HG02938 (cell line): ENCODE results near the gene C1orf141.
"Not testable (repeated sequence)": the region's sequence is repeated elsewhere in the genome, so short reads cannot be mapped to it uniquely, and the experiment has no call there.

Experiments used
- ATAC-seq: cut with Tn5 transposase; IDR thresholded peaks from one replicate; pipeline ENCODE4 v1.9.1; 2021; ENCODE audit warnings: mild to moderate bottlenecking, moderate library complexity; ENCODE audit not compliant: unreplicated experiment

C1orf141 gene

DNA sequence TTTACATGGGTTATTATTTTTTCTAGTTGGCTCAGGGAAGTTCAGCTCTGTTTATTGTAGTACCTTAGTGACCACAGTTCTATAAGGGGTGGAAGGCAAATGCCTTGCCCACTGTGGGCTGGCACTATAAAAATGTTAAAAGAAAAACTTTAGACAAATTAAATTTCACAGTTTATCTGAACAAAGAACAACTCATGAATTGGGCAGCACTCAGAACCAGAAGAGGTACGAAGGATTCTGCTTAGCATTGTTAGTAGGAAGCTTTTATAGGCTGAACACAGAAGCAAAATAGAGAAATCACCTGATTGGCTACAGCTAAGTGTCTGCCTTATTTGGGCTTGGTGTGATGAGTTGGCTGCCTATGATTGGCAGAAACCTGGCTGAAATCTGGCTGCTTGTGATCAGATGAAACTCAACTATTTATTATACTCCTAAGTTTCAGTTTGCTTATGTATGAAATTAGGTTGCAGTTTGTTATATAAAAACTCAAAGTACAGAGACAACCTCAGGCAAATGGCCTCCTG lies 45.0 kb downstream of the C1orf141 start:
- ATAC-seq, result no peak

DNA sequence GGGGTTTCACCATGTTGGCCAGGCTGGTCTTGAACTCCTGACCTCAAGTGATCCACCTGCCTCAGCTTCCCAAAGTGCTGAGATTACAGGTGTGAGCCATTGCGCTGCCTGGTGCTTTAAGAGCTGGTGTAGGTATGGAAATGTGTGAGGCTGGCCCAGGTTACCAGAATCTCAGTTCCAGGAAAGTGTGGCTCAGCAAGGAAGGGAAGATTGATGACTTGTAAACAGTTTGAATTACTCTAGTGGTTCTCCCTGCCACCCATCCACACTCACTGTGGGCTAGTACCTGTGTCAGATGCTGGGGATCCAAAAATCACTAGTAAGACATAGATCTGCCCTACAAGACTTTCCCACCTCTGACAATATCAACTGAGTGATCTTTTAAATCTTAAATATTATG lies 46.3 kb downstream of the C1orf141 start:
- no peak for ATAC-seq

DNA sequence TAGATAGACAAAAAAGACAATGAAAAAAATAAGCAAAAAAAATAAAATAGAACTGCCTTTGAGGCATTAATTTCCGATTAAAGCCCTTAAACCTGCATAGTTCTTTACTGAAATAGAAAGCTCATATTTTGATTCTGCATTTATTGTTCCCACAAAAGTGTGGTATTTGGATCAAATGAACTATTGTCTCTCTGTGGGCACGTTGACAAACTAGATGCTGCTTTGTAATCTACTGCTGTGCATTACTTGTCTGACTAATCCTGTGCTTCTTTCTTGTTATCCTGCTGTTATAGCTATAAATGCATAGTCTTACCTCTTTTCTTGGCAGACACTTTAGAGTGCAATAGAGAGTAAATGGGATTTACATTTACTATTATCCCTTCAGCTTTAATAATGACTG lies 49.4 kb downstream of the C1orf141 start:
- no peak for ATAC-seq

DNA sequence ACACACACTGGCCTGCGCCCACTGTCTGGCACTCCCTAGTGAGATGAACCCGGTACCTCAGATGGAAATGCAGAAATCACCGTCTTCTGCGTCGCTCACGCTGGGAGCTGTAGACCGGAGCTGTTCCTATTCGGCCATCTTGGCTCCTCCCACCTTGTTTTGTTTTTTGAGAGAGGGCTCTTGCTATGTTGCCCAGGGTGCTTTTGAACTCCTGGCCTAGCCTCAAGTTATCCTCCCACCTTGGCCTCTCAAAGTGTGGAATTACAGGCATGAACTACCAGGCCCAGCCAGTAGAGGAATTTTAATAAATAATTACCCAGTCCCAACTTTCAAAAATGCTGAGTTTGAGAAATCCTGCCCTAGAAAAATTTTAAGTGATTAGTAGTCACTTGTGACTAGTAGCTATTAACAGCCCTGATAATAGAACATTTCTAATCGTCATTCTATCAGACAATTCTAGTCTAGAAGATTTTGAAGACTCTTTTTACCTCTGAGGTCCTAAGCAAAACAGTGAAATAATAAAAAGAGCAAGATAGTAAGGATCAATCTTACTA lies 49.9 kb downstream of the C1orf141 start:
- ATAC-seq, result no peak

DNA sequence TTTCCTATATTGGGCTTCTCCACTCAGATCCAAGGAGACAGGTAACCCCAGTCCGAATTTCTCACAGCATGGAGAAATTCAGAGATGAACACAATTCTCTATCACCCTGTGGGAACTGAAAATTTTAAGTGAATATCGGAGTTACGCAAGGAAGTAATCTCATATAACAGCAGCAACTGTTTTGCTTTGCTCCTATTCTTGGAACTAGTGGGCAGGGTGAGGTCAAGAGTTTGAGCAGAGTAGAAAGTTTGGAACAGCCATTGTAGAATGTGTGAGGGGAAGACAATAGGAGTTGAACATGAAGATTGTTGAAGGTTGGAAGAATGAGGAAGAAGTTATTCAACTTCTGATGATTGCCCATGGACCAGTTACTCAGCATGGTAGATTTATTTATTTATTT lies 56.5 kb downstream of the C1orf141 start:
- no peak for ATAC-seq

DNA sequence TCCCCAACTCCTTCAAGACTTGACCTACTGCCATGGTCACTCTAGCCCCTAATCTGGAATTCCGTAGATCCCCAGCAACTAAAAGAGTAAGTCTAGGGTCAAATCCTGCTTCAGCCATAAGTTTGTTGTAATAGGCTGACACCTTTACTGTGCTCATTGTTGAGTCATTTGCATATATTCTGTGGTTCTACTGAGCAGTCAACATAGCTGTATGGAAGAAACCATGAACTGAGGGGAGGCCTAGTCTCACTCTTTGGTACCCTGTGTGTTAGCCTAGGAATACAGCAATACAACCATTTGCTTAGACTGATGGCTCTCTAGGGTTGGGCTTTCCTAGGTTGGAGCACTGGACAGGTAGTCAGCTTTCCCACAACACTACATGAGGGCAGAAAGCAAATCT lies 57.2 kb downstream of the C1orf141 start:
- no peak for ATAC-seq

DNA sequence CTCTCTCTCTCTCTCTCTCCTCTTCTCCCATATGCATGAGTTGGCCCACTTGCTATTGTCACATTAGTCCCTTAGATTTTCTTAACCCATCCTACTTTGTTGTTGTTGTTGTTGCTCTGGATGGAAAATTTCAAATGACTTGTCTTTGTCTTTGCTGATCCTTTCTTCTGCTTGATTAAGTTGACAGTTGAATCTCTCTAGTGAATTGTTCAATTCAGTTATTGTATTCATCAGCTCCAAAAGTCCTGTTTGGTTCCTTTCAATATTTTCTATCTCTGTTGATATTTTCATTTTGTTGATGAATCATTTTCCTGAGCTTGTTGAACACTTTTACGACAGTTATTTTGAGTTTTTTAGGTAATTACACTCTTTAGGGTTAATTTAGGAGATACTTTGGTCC lies 62.0 kb downstream of the C1orf141 start:
- no peak for ATAC-seq

DNA sequence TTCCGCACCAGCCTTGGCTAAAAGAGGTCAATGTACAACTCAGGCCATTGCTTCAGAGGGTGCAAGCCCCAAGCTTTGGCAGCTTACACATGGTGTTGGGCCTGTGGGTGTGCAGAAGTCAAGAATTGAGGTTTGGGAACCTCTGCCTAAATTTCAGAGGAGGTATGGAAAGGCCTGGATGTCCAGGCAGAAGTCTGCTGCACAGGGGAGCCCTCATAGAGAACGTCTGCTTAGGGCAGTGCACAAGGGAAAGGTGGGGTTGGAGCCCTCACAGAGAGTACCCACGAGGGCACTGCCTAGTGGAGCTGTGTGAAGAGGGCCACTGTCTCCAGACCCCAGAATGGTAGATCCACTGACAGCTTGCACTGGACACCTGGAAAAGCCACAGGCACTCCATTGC lies 67.1 kb downstream of the C1orf141 start:
- ATAC-seq, result not testable (repeated sequence)

DNA sequence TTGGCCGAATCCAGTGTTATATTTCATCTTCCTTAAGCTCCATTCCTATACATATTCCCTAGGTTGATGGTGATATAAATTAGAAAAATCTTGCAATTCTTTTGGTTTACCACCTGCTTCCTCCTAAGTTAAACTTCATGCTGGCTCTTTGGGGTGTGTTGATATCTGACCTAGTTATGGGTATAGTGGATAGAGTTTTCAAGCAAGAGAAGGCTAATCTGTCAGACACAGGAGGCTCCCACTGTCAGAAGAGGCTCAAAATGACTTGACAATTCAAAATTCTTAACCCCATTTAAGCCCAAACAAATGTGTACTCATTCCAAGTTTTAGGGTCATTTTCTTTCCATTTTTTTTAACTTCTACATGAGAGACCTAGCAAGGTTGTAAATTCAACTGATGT lies 72.4 kb downstream of the C1orf141 start:
- ATAC-seq, result no peak

DNA sequence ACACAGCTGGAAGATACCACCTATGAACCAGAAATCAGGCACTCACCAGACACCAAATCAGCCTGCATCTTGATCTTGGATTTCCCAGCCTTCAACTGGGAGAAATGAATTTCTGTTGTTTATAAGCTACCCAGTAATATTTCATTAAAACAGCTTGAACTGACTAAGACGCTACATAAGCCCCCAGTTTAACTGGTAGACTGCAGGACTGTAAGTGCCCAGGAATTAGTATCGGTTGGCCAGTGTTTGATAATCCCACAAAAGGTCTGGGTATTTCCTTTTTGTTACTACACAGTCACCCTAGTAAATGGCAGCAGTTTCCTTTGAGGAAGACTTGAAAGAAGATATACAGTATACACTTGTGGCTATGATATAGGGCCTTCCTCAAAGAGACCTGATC lies 73.5 kb downstream of the C1orf141 start:
- ATAC-seq, result no peak

DNA sequence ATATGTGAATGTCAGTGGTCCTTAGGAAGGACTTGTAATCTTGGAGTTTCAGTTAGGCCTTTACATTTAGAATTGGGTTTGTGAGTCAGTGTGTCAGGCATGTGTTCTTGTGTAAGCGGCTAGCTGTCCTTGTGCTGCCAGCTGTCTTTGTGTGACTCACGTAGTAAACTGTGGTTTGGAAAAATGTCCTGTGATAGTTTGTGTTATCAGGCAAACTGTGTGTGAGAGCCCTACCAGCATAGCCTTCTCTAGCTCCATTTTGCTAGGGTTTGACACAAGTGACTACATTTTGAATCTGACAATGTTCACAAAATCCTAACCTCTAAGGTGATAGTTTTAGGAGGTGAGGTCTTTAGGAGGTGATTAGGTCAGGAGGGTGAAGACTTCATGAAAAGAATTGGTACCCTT lies 74.0 kb downstream of the C1orf141 start:
- no peak for ATAC-seq

DNA sequence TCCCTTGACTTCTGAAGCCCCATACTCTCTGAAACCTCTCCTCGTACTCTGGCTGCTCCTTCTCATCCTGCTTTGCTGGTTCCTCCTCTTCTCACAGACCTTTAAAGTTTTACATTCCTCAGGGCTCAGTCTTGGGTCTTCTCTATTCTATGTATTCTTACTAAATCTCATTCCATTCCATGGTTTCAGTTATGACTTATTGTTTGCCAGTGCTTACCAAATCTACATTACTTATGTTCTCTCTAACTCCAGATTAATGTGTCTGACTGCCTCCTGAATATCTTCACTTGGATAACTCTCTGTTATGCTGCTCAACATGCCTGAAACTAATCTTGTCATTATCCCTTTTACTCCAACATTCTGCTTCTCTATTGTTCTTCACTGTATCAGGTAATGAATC lies 75.4 kb downstream of the C1orf141 start:
- ATAC-seq, result no peak

DNA sequence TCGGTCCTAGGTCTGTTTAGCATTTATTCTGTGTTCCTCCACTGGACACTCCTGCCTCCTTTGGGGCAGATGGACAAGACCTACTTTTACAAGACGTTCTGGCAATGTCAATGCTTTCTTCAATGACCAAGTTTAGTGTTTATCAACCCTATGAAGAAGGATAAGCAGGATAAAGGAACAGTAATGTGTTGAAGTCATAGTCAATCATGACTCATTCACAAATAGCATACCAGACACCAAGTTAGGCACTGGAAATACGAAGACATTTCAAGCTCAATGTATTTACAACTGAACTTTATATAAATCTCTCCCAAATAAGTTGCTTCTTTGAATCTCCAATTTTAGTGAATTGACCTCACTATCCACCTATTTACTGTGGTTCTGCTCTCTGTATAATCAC lies 76.0 kb downstream of the C1orf141 start:
- no peak for ATAC-seq

DNA sequence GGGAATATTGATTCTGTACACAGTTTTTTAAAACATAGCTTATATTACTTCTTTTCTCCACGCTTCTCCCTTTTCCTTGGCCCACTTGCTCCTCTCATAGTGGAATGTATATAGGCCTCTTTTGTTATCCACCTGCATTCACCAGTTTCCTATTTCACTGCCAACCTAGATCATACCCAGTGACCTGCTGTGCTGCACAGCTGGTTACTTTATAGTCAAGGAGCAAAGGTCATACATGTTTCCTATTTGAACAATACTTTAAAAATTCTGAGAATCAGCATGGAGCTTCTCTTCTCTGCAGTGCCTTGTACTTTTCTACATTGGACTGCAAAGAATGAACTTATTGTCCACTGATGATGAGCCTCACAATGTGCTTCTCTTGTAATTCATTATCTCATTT lies 76.5 kb downstream of the C1orf141 start:
- no peak for ATAC-seq

DNA sequence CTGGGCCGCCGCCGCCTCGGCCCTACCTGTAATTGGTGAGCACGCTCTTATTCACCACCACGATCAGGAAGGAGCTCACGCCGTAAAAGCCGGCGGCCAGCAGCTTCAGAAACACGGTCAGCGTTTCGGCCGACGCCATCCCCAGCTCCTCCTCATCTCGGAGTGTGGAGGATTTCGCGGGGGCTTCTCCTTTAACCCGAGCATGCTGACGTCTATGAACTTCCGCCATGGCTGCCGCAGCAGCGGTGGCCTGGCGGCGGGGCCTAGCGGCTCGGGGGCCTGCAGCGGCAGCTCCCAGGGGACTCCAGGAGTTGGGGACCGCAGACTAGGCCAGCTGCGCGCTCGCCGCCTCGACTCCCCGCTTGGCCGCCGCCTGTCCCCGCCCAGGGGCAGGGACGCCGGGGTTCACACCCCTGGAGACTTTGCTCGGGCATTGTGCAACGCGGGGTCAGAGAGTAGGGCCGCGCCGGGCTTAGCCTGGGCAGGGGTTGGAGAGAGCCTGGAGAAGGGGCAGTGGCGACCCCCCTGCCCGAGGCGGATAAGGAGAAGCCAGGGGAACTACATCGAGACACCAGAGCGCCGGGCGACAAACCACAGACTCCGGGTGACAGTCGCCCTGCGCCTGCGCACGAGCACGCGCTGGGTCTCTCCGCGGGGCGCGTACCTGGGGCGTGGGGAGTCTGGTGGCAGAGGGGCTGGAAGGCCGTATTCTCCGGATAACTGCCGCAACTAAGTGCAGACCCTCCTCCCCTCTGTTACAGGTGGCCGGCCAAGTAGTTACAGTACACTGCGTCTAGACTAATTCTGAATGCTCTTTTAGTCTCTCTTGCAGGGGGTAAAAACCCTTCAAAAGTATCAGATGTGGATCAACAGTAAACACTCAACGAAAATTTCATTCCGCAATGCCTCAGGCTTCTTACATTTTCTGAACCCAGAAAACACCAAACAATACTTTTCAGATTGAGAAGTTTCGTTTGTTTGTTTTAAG lies 80.7 kb downstream of the C1orf141 start, which contains the start of gene SLC35D1:
TSS of gene SLC35D1 (minus strand) at position 364 of the 988 bp plus-strand sequence. CDS start at position 229, 135 bp downstream.
- peak; percentile 73 for ATAC-seq

DNA sequence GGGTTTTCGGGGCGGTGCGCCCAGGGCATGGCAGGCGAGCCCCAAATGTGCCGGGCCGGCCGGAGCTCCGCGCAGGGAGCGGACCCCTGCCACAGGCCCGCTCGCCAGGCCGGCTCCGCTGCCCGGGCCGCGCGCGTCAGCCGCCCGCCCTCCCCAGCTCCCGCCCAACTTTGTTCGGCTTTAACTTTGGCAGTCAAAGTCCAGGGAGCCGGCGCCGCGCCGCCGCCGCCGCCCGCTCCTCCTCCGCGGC lies 81.3 kb downstream of the C1orf141 start:
- ATAC-seq, result peak; percentile 34

DNA sequence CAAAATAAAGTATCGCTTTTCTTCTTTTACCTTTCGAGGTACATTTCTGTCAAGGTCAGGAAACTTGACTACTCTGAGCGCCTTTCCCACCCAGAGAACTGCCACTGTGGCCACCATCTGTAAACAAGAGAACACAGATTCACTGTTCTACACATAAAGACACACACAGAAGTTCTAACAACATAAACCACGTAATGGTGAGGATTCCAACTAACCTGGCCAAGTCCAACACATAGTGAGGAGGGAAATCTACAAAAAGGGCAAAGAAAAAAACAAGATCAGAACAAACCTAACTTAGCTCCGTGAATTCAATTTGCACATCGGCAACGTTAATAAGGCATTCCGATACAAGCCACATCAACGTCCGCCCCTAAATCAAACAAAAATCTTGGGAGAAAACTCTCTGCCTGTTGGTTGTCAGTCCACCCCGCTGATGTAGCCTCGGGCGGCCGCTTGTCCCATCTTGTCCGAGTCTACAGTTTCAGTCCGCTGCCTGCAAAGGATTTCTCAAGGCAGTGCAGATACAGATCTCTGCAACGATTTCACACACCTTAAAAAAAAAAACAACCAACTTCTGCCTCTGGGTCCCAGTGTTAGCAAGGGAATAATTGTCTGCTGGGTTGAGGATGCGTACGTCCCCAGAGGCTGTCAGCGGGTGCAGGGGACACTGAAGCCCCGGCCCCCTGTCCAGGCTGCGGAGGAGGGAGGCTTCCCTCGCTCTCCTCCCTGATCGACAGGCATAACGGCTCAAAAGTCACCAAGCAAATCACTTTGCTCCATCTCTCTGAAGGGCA lies 81.8 kb downstream of the C1orf141 start:
- ATAC-seq, result peak; percentile 5

DNA sequence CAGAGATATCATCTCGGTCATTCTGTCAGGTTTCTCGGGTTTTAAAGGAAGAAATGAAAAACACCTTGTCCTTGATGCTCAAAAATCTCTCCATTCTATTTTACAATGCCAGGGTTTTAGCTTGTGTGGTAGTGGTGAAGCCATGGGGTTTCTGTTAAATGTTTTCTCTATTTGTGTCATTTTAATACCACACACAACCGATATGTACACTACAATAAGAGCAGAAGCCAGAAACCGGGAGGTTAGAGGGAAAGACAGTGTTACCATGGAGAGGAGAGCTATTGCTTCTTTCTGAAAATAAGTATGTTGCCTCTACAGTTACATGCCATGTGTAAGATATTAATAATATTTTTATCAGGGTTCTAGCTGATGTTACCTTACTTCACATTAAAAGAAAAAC lies 83.6 kb downstream of the C1orf141 start:
- no peak for ATAC-seq

DNA sequence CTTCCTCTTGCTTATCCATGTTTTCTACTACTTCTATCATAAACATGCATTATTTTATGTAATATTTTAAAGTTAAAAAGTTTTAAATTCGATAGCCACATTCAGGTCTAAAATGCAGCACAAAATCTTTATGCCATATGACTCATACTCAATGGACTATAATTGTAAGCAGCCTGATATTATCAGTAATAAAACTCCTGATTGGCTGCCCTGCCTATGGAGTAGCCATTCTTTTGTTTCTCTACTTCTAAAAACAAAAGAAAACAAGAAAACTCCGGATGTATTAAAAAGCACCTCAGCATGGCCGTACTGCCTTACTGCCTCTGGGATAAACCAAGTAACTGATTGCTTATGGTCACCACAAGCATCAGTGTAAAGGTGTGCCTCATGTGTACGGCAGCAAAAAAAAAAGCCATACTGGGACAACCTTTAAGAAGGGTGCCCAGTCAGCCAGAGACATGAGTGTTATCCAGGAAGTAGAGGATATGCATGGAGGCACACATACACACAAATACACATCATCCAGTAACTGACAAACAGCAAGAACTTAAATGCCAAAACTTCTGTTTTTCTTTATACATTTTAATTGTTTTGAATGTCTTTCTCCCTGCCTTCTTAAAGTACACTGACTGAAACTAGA lies 90.0 kb downstream of the C1orf141 start:
- ATAC-seq, result no peak

DNA sequence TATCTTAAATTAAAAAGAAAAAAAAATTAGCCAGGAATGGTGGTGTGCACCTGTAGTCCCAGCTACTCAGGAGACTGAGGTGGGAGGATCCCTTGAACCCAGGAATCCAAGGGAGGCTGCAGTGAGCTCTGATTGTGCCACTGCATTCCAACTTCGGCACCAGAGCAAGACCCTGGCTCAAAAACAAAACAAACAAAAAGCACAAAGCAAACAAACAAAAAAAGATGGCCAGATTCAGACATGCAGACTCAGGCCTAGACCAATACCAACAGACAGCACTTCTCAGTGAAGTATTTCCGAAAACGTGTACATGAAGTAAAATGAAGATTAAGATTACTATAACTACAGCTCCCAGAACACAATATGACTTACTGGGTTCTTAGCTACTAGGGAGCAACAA lies 91.4 kb downstream of the C1orf141 start:
- ATAC-seq, result no peak
